ENCODE measurements around the gene THRB.

Gene THRB

GRCh38 chr3:24344784-24345439, 149.7 kb downstream of the THRB start:
- Mint-ChIP-seq H3K9me3 (no peaks in the 10 kb centered on the region), H3K36me3 (ENCODE audit: low read depth) (no peaks in the 10 kb centered on the region), H3K27ac (no peak overlapping the region), H3K4me3 (no peak overlapping the region), H3K27me3 (no peaks in the 10 kb centered on the region), H3K4me1 (ENCODE audit: low read depth) (no peaks in the 10 kb centered on the region)

- no peaks in the 10 kb centered on the region for H3K27me3 Mint-ChIP-seq
- no peaks in the 10 kb centered on the region for H3K4me1 Mint-ChIP-seq (ENCODE audit: low read depth)
- no peaks in the 10 kb centered on the region for H3K36me3 Mint-ChIP-seq (ENCODE audit: low read depth)
- H3K27ac Mint-ChIP-seq, result no peak overlapping the region
- H3K9me3 Mint-ChIP-seq, result no peaks in the 10 kb centered on the region
- no peak overlapping the region for H3K4me3 Mint-ChIP-seq
These were observed 151.4 kb downstream of the THRB start for GRCh38 chr3:24343084-24343783.

- no peaks in the 10 kb centered on the region for H3K36me3 Mint-ChIP-seq (ENCODE audit: low read depth)
- H3K27me3 Mint-ChIP-seq, result no peaks in the 10 kb centered on the region
- no peak overlapping the region for H3K4me3 Mint-ChIP-seq
These were observed 152.4 kb downstream of the THRB start for GRCh38 chr3:24342275-24342674.

GRCh38 chr3:24341668-24342067, 153.0 kb downstream of the THRB start:
- H3K27me3 Mint-ChIP-seq, result no peaks in the 10 kb centered on the region
- no peaks in the 10 kb centered on the region for H3K9me3 Mint-ChIP-seq
- H3K4me3 Mint-ChIP-seq, result no peak overlapping the region
- H3K27ac Mint-ChIP-seq, result no peak overlapping the region
- H3K4me1 Mint-ChIP-seq (ENCODE audit: low read depth), result no peaks in the 10 kb centered on the region
- H3K36me3 Mint-ChIP-seq (ENCODE audit: low read depth), result no peaks in the 10 kb centered on the region

More at GRCh38 chr3:24342275-24342674, 152.4 kb downstream of the THRB start:
- H3K4me1 Mint-ChIP-seq (ENCODE audit: low read depth), result no peaks in the 10 kb centered on the region
- no peak overlapping the region for H3K27ac Mint-ChIP-seq
- H3K9me3 Mint-ChIP-seq, result no peaks in the 10 kb centered on the region

- Mint-ChIP-seq H3K9me3 (no peaks in the 10 kb centered on the region), H3K27ac (no peak overlapping the region), H3K36me3 (ENCODE audit: low read depth) (no peaks in the 10 kb centered on the region), H3K27me3 (no peaks in the 10 kb centered on the region), H3K4me3 (no peak overlapping the region), H3K4me1 (ENCODE audit: low read depth) (no peaks in the 10 kb centered on the region)
These were observed 153.7 kb downstream of the THRB start for GRCh38 chr3:24340966-24341365.

DNA sequence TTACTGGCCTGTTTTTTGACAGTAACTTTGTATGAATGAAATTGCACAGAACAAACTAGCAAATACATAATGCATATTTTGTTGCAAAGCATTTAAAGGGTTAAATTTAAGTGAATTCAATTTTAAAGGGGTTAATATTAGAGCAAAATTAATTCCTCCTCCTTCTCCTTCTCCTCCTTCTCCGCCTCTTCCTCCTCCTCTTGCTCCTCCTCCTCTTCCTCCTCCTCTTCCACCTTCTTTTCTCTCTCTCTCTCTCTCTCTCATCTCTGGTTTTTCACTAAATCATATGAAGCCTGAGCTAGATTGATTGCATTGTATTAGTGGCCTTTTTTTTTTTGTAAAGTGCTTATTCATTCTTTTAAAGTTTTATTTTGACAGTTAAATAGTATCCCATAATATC, 154.5 kb downstream of the THRB start:
- Mint-ChIP-seq H3K36me3 (ENCODE audit: low read depth) (no peaks in the 10 kb centered on the region), H3K27me3 (no peaks in the 10 kb centered on the region), H3K4me3 (no peak overlapping the region), H3K4me1 (ENCODE audit: low read depth) (no peaks in the 10 kb centered on the region), H3K27ac (no peak overlapping the region), H3K9me3 (no peaks in the 10 kb centered on the region)

GRCh38 chr3:24339266-24339825, 155.3 kb downstream of the THRB start:
- Mint-ChIP-seq H3K27me3 (no peaks in the 10 kb centered on the region), H3K9me3 (no peaks in the 10 kb centered on the region), H3K36me3 (ENCODE audit: low read depth) (no peaks in the 10 kb centered on the region), H3K4me3 (no peak overlapping the region), H3K27ac (no peak overlapping the region), H3K4me1 (ENCODE audit: low read depth) (no peaks in the 10 kb centered on the region)

- Mint-ChIP-seq H3K27me3 (no peaks in the 10 kb centered on the region), H3K9me3 (no peaks in the 10 kb centered on the region), H3K4me1 (ENCODE audit: low read depth) (no peaks in the 10 kb centered on the region), H3K36me3 (ENCODE audit: low read depth) (no peaks in the 10 kb centered on the region), H3K4me3 (no peak overlapping the region), H3K27ac (no peak overlapping the region)
These were observed 156.1 kb downstream of the THRB start for GRCh38 chr3:24338409-24339130.

DNA sequence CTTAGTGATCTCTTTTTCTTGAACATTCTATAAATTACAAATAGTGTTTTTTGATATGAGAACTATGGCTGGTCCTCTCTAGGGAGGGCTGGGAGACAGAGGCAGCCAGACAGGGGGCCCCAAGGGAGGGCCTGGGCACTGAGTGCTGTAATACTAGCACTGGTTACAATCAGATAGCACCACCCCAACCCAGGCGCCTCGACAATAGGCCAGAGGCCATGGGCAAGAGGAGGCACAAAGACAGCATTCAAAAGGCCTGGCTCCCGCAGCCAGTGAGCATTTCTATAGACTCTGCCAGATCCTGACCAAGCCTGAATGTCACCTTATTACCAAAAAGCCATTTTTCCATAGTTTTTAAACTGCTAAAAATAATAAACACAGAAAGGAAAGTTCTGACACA, 158.5 kb downstream of the THRB start:
- H3K36me3 Mint-ChIP-seq (ENCODE audit: low read depth), result no peaks in the 10 kb centered on the region
- no peaks in the 10 kb centered on the region for H3K27me3 Mint-ChIP-seq
- H3K4me3 Mint-ChIP-seq, result no peak overlapping the region
- H3K27ac Mint-ChIP-seq, result no peak overlapping the region
- H3K4me1 Mint-ChIP-seq (ENCODE audit: low read depth), result no peaks in the 10 kb centered on the region
- no peaks in the 10 kb centered on the region for H3K9me3 Mint-ChIP-seq

GRCh38 chr3:24332092-24332491, 162.6 kb downstream of the THRB start:
- peaks cover 3% of the 10 kb centered on the region for H3K27me3 Mint-ChIP-seq
- H3K4me3 Mint-ChIP-seq, result no peak overlapping the region
- H3K36me3 Mint-ChIP-seq (ENCODE audit: low read depth), result no peaks in the 10 kb centered on the region

DNA sequence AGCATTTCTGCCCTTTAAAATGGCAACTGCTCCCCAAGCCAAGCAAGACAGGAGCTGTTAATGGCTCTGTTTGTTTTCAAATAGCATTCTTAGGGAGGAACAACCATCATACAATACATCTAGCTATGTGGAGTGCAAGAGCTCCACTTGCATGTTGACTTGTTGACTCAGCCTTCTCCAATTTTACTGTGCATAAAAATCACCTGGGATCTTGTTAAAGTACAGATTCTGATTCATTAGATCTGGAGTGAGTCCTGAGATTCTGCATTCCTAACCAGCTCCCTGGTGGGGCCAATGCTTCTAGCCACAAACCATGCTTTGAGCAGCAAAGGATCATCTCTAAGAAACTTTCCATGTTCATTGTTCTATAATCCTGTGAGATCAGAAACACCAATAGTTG, 171.4 kb downstream of the THRB start:
- H3K36me3 Mint-ChIP-seq (ENCODE audit: low read depth), result no peaks in the 10 kb centered on the region
- no peak overlapping the region for H3K27ac Mint-ChIP-seq

More at GRCh38 chr3:24332092-24332491, 162.6 kb downstream of the THRB start:
- H3K9me3 Mint-ChIP-seq, result no peaks in the 10 kb centered on the region
- H3K4me1 Mint-ChIP-seq (ENCODE audit: low read depth), result no peaks in the 10 kb centered on the region
- H3K27ac Mint-ChIP-seq, result no peak overlapping the region

GRCh38 chr3:24320601-24321000, 174.0 kb downstream of the THRB start:
- Mint-ChIP-seq H3K27ac (no peak overlapping the region), H3K4me3 (no peak overlapping the region), H3K9me3 (peaks cover 9% of the 10 kb centered on the region)

More for the DNA sequence above, 171.4 kb downstream of the THRB start:
- Mint-ChIP-seq H3K27me3 (peaks cover under 1% of the 10 kb centered on the region), H3K4me3 (no peak overlapping the region), H3K9me3 (peaks cover 9% of the 10 kb centered on the region), H3K4me1 (ENCODE audit: low read depth) (no peaks in the 10 kb centered on the region)

DNA sequence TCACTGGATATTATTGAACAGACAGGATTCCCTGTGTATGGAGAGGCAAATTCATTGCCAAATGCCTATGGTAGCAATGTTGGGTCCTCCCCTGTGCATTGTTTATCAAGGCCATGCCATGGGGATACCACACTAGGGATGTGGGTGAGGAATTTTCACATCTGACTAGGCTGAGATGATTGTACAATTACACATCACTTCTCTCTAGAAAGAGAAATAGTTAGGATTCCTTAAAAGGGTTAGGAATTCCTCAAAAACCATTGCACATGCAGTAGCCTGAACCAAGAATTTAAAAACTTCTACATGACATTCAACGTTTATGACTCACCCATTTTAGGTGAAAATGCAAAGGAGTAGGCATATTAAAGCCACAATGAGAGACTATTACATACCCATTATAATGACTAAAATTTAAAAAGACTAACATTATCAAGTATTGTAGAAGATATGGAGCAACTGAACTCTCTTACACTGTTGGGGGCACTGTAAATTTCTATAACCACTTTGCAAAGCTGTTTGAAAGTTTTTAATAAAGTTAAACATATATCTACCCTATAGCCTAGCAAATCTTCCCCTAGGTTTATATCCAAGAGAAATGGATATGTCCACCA, 175.9 kb downstream of the THRB start:
- Mint-ChIP-seq H3K36me3 (ENCODE audit: low read depth) (no peaks in the 10 kb centered on the region), H3K4me1 (ENCODE audit: low read depth) (no peaks in the 10 kb centered on the region), H3K27ac (no peak overlapping the region), H3K9me3 (peaks cover 9% of the 10 kb centered on the region), H3K27me3 (peaks cover 3% of the 10 kb centered on the region), H3K4me3 (no peak overlapping the region)

More at GRCh38 chr3:24320601-24321000, 174.0 kb downstream of the THRB start:
- H3K4me1 Mint-ChIP-seq (ENCODE audit: low read depth), result no peaks in the 10 kb centered on the region
- H3K27me3 Mint-ChIP-seq, result peaks cover 3% of the 10 kb centered on the region
- no peaks in the 10 kb centered on the region for H3K36me3 Mint-ChIP-seq (ENCODE audit: low read depth)

- no peak overlapping the region for H3K27ac Mint-ChIP-seq
- H3K9me3 Mint-ChIP-seq, result peaks cover 9% of the 10 kb centered on the region
- H3K4me3 Mint-ChIP-seq, result no peak overlapping the region
- H3K27me3 Mint-ChIP-seq, result peaks cover 3% of the 10 kb centered on the region
- no peaks in the 10 kb centered on the region for H3K4me1 Mint-ChIP-seq (ENCODE audit: low read depth)
- H3K36me3 Mint-ChIP-seq (ENCODE audit: low read depth), result no peaks in the 10 kb centered on the region
These were observed 177.7 kb downstream of the THRB start for GRCh38 chr3:24316887-24317383.

Measured in stimulated activated naive CD8-positive, alpha-beta T cell treated with anti-CD3 and anti-CD28 coated beads, Interleukin-15, Interleukin-2, amounts not matched to agents 100 ng/mL and 50 ng/mL, for 24 hours (primary cell).